Neural cell (in vitro differentiated cells): ENCODE results near the gene ZYG11A. TPM values are rescaled to one million over a fixed set of nuclear protein-coding genes. Genes with fewer than 3 reads are reported as not detected.
"Not testable (repeated sequence)": the region's sequence is repeated elsewhere in the genome, so short reads cannot be mapped to it uniquely, and the experiment has no call there.

Experiments
- H2AFZ ChIP-seq: fragments of 200-600, 300-800 bp; sonication (generic), shearing (Covaris generic); 2 replicates; pipeline ENCODE4 v1.6.0; 2014; ENCODE audit warnings: low read depth, mild to moderate bottlenecking, antibody characterized with exemption, low read length, moderate library complexity
- H3F3A ChIP-seq: fragments of 200-600 bp; shearing (Covaris generic); 2 replicates; pipeline ENCODE4 v1.6.1; 2016; ENCODE audit warnings: mild to moderate bottlenecking, moderate library complexity, mixed read lengths, antibody characterized with exemption, low read length; ENCODE audit not compliant: insufficient read depth, poor library complexity, severe bottlenecking
- H3K27ac ChIP-seq: fragments of 200-600, 300-800 bp; sonication (generic), shearing (Covaris generic); 2 replicates; pipeline ENCODE4 v1.5.1; 2014; ENCODE audit warnings: mild to moderate bottlenecking, low read length, moderate library complexity
- H3K27me3 ChIP-seq: fragments of 300-800, 200-600 bp; sonication (generic), shearing (Covaris generic); 2 replicates; pipeline ENCODE4 v1.6.0; 2014; ENCODE audit warnings: mild to moderate bottlenecking, low read depth, low read length, moderate library complexity; ENCODE audit not compliant: insufficient read depth
- H3K36me3 ChIP-seq: fragments of 300-800, 200-600 bp; sonication (generic), shearing (Covaris generic); 2 replicates; pipeline ENCODE4 v1.5.1; 2014; ENCODE audit warnings: mild to moderate bottlenecking, antibody characterized with exemption, low read length, moderate library complexity; ENCODE audit not compliant: insufficient read depth
- H3K4me2 ChIP-seq: fragments of 300-800, 200-600 bp; sonication (generic), shearing (Covaris generic); 2 replicates; pipeline ENCODE4 v1.6.0; 2014; ENCODE audit warnings: mild to moderate bottlenecking, low read length
- H3K4me3 ChIP-seq: fragments of 300-800, 200-600 bp; sonication (generic), shearing (Covaris generic); 2 replicates; pipeline ENCODE4 v1.5.1; 2014; ENCODE audit warnings: mild to moderate bottlenecking, low read length, moderate library complexity
- H3K79me2 ChIP-seq: fragments of 200-600 bp; shearing (Covaris generic); replicated peaks from 2 replicates; pipeline ENCODE4 v1.6.0; 2014; ENCODE audit warnings: mild to moderate bottlenecking, low read length, moderate library complexity; ENCODE audit not compliant: insufficient read depth
- H3K9ac ChIP-seq: fragments of 300-800, 200-600 bp; sonication (generic), shearing (Covaris generic); 2 replicates; pipeline ENCODE4 v1.6.1; 2016; ENCODE audit warnings: mild to moderate bottlenecking, low read length, mixed read lengths
- H3K9me2 ChIP-seq: fragments of 200-600 bp; shearing (Covaris generic); 2 replicates; pipeline ENCODE4 v1.6.1; 2016; ENCODE audit warnings: mild to moderate bottlenecking, low read length, mixed read lengths; ENCODE audit not compliant: insufficient read depth
- H3K9me3 ChIP-seq: fragments of 200-600, 300-800 bp; sonication (generic), shearing (Covaris generic); 2 replicates; pipeline ENCODE4 v1.6.1; 2016; ENCODE audit warnings: mild to moderate bottlenecking, mixed run types, low read length, moderate library complexity, mixed read lengths
- H4K20me1 ChIP-seq: fragments of 200-600 bp; shearing (Covaris generic); 2 replicates; pipeline ENCODE4 v1.6.1; 2016; ENCODE audit warnings: mild to moderate bottlenecking, mixed run types; ENCODE audit not compliant: insufficient read depth
- EP300 ChIP-seq: fragments of 450-650 bp; conservative IDR thresholded peaks from 2 replicates; pipeline ENCODE4 v1.6.1; 2014; ENCODE audit warnings: antibody characterized with exemption, mild to moderate bottlenecking, moderate library complexity; ENCODE audit not compliant: poor library complexity, severe bottlenecking
- EZH2 ChIP-seq: fragments of 200-600, 300-800 bp; shearing (Covaris generic), sonication (generic); IDR thresholded peaks from 2 replicates; pipeline ENCODE4 v1.6.1; 2014; ENCODE audit warnings: antibody characterized with exemption, low read length, borderline replicate concordance, mild to moderate bottlenecking; ENCODE audit not compliant: insufficient read depth, poor library complexity, severe bottlenecking
- MXI1 ChIP-seq: fragments of 450-650 bp; conservative IDR thresholded peaks from 2 replicates; pipeline ENCODE4 v1.6.1; 2014; ENCODE audit warnings: antibody characterized with exemption, mild to moderate bottlenecking; ENCODE audit not compliant: poor library complexity, severe bottlenecking
- POLR2AphosphoS5 ChIP-seq: IDR thresholded peaks from 2 replicates; pipeline ENCODE4 v1.6.1; 2012
- RAD21 ChIP-seq: fragments of 450-650 bp; conservative IDR thresholded peaks from 2 replicates; pipeline ENCODE4 v1.6.1; 2014; ENCODE audit warnings: antibody characterized with exemption, mild to moderate bottlenecking, moderate library complexity
- SMC3 ChIP-seq: fragments of 450-650 bp; conservative IDR thresholded peaks from 2 replicates; pipeline ENCODE4 v1.6.1; 2014; ENCODE audit warnings: antibody characterized with exemption, mild to moderate bottlenecking, moderate library complexity; ENCODE audit not compliant: poor library complexity
- TAF1 ChIP-seq: IDR thresholded peaks from 2 replicates; pipeline ENCODE4 v1.6.1; 2012; ENCODE audit warnings: low read depth
- polyA plus RNA-seq: library from polyadenylated mRNA; depleted of rRNA; stranded (reverse); fragments of >200 nt; gene quantifications from 2 replicates; pipeline ENCODE4 v1.2.3, GENCODE V29; 2014
- TF ChIP-seq, protein P1 (sequence below): IDR thresholded peaks from 2 replicates; pipeline ENCODE4 v1.6.1; 2012; ENCODE audit warnings: borderline replicate concordance
- TF ChIP-seq, protein P2 (sequence below): fragments of 450-650 bp; IDR thresholded peaks from 2 replicates; pipeline ENCODE4 v1.5.1; 2014; ENCODE audit warnings: antibody characterized with exemption, mild to moderate bottlenecking, moderate library complexity; ENCODE audit not compliant: poor library complexity, severe bottlenecking

Gene ZYG11A
- polyA plus RNA-seq, 1 donor from 2014 or later: 0.40 TPM

DNA sequence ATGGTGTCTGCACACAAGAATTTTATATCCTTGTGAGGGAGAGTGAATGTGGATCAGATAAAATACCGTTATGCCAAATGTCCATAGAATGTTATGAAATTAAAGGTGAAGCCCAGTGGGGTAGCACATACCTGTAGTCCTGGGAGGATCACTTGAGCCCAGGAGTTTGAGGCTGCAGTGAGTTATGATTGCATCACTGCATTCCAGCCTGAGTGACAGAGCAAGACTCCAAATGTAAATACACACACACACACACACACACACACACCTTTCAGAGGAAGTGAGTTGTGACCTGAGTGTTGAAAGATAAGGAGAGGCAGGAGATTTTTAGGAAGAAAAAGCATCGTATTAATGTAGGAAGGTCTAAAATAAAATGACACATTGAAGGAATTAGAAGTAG is 28.1 kb upstream of the ZYG11A start:
- no peaks in the 10 kb centered on the region for H3K27me3 ChIP-seq
- no peak overlapping the region for H3K4me3 ChIP-seq
- H3K79me2 ChIP-seq: no peaks in the 10 kb centered on the region
- H2AFZ ChIP-seq: no peak overlapping the region
- TF ChIP-seq, protein P1, sequence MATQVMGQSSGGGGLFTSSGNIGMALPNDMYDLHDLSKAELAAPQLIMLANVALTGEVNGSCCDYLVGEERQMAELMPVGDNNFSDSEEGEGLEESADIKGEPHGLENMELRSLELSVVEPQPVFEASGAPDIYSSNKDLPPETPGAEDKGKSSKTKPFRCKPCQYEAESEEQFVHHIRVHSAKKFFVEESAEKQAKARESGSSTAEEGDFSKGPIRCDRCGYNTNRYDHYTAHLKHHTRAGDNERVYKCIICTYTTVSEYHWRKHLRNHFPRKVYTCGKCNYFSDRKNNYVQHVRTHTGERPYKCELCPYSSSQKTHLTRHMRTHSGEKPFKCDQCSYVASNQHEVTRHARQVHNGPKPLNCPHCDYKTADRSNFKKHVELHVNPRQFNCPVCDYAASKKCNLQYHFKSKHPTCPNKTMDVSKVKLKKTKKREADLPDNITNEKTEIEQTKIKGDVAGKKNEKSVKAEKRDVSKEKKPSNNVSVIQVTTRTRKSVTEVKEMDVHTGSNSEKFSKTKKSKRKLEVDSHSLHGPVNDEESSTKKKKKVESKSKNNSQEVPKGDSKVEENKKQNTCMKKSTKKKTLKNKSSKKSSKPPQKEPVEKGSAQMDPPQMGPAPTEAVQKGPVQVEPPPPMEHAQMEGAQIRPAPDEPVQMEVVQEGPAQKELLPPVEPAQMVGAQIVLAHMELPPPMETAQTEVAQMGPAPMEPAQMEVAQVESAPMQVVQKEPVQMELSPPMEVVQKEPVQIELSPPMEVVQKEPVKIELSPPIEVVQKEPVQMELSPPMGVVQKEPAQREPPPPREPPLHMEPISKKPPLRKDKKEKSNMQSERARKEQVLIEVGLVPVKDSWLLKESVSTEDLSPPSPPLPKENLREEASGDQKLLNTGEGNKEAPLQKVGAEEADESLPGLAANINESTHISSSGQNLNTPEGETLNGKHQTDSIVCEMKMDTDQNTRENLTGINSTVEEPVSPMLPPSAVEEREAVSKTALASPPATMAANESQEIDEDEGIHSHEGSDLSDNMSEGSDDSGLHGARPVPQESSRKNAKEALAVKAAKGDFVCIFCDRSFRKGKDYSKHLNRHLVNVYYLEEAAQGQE: no peak
- TF ChIP-seq RAD21 (no peak), TAF1 (no peak), EZH2 (no peak), SMC3 (no peak), POLR2AphosphoS5 (no peak), MXI1 (no peak), EP300 (no peak)
- TF ChIP-seq, protein P2, sequence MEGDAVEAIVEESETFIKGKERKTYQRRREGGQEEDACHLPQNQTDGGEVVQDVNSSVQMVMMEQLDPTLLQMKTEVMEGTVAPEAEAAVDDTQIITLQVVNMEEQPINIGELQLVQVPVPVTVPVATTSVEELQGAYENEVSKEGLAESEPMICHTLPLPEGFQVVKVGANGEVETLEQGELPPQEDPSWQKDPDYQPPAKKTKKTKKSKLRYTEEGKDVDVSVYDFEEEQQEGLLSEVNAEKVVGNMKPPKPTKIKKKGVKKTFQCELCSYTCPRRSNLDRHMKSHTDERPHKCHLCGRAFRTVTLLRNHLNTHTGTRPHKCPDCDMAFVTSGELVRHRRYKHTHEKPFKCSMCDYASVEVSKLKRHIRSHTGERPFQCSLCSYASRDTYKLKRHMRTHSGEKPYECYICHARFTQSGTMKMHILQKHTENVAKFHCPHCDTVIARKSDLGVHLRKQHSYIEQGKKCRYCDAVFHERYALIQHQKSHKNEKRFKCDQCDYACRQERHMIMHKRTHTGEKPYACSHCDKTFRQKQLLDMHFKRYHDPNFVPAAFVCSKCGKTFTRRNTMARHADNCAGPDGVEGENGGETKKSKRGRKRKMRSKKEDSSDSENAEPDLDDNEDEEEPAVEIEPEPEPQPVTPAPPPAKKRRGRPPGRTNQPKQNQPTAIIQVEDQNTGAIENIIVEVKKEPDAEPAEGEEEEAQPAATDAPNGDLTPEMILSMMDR: no peak
- no peak overlapping the region for H3K4me2 ChIP-seq
- no peaks in the 10 kb centered on the region for H3K36me3 ChIP-seq
- no peaks in the 10 kb centered on the region for H3K9me2 ChIP-seq
- H3K9me3 ChIP-seq: no peaks in the 10 kb centered on the region
- H3K27ac ChIP-seq: no peak overlapping the region
- H3K9ac ChIP-seq: no peak overlapping the region
- H4K20me1 ChIP-seq: no peaks in the 10 kb centered on the region
- H3F3A ChIP-seq: no peaks in the 10 kb centered on the region

DNA sequence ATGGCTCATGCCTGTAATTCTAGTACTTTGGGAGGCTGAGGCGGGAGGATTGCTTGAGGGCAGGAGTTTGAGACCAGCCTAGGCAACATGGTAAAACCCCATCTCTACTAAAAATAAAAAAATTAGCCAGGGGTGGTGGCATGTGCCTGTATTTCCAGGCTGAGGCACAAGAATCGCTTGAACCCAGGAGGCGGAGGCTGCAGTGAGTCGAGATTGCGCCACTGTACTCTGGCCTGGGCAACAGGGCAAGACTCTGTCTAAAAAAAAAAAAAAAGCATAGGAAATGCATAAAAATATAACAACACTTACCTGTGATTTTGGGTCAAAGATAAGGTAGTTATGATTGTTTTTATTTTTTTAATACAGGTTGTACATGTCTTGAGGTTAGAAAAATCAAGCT is 21.7 kb upstream of the ZYG11A start:
- H2AFZ ChIP-seq, H3K27me3 ChIP-seq, H3K9me2 ChIP-seq, H3K4me2 ChIP-seq, H3K4me3 ChIP-seq, H3F3A ChIP-seq, H3K36me3 ChIP-seq, H3K9ac ChIP-seq, H3K79me2 ChIP-seq, H4K20me1 ChIP-seq, H3K9me3 ChIP-seq, H3K27ac ChIP-seq: not testable (repeated sequence)

DNA sequence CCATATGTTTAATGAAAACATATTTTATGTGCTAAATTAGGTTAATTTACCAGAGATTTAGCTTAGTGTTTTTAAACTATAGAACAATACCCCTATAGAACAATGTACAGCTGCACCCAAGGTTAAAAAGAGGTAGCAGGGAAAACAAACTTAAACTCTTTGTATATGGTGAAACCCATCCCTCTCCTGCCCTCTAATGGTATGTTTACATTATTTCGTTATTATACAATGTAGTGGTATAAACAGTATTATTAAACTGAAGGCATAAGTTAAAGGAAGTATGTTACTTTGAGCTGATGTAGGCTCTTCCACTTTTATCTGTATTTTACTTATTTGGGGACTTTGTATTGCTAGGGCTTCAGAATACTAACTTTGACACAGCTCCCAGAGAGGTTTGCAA is 16.7 kb upstream of the ZYG11A start:
- Histone ChIP-seq H4K20me1 (no peaks in the 10 kb centered on the region), H3K9me3 (no peaks in the 10 kb centered on the region), H3K4me3 (no peak overlapping the region), H3K9ac (no peak overlapping the region), H3F3A (no peaks in the 10 kb centered on the region), H3K27ac (no peak overlapping the region), H3K4me2 (no peak overlapping the region), H3K79me2 (no peaks in the 10 kb centered on the region), H2AFZ (no peak overlapping the region), H3K27me3 (no peaks in the 10 kb centered on the region), H3K36me3 (peaks cover 6% of the 10 kb centered on the region), H3K9me2 (no peaks in the 10 kb centered on the region)
- TF ChIP-seq, protein P1: no peak
- TF ChIP-seq TAF1 (no peak), POLR2AphosphoS5 (no peak), SMC3 (no peak), EP300 (no peak), EZH2 (no peak)
